Measurements from ENCODE around the gene GIMAP1. TPM values are rescaled to one million over a fixed set of nuclear protein-coding genes. Genes with fewer than 3 reads are reported as not detected.
A peak's percentile ranks its signal among the peaks of the same experiment; 100 is the strongest.

GIMAP1 gene
- total and polyA plus RNA-seq, 8 donors: 0.39 to 2.0 (median 1.1) TPM

DNA sequence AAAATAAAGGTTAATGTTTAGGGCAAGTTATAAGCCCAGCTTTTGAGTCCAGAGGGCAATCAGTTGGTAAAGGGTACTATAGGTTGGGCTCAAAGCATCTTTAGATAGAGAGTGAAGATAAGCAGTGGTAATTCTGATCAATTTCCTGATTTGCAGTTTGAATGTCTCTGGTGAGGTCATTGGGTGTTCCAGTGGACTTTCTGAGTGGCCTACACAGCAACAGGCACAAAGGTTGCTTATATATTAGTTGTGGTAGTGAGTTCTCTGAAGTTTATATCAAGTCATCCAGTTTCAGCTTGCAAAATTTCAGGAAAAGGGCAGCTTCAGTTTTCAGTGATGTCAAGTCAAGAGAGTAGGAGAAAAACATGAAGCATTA is 49.9 kb downstream of the GIMAP1 start:
- H3K9me3 ChIP-seq: no peaks in the 10 kb centered on the region
- no peaks in the 10 kb centered on the region for H3K36me3 ChIP-seq
- no peak for DNase-seq
- FAIRE-seq: no peak
- TF ChIP-seq, protein P1, sequence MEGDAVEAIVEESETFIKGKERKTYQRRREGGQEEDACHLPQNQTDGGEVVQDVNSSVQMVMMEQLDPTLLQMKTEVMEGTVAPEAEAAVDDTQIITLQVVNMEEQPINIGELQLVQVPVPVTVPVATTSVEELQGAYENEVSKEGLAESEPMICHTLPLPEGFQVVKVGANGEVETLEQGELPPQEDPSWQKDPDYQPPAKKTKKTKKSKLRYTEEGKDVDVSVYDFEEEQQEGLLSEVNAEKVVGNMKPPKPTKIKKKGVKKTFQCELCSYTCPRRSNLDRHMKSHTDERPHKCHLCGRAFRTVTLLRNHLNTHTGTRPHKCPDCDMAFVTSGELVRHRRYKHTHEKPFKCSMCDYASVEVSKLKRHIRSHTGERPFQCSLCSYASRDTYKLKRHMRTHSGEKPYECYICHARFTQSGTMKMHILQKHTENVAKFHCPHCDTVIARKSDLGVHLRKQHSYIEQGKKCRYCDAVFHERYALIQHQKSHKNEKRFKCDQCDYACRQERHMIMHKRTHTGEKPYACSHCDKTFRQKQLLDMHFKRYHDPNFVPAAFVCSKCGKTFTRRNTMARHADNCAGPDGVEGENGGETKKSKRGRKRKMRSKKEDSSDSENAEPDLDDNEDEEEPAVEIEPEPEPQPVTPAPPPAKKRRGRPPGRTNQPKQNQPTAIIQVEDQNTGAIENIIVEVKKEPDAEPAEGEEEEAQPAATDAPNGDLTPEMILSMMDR (IDR thresholded peaks at IDR 0.05): no peak
- H3K4me1 ChIP-seq: peaks cover 0 to 4% (median 3%) of the 10 kb centered on the region in 3 donors
- intact Hi-C loops (cut with DNase I): no loop called here
- H3K27me3 ChIP-seq: no peaks in the 10 kb centered on the region
- H3K4me3 ChIP-seq: no peak overlapping the region
- peak in 2 of 4 donors; percentile 63 to 73 for ATAC-seq
- peak overlapping the region in 1 of 4 donors; percentile 9 for H3K27ac ChIP-seq

- DNase-seq: no peak
- Histone ChIP-seq H3K4me1 (peaks cover 0 to 4% (median 3%) of the 10 kb centered on the region in 3 donors), H3K9me3 (no peaks in the 10 kb centered on the region), H3K27me3 (no peaks in the 10 kb centered on the region), H3K4me3 (no peak overlapping the region), H3K27ac (no peak overlapping the region), H3K36me3 (no peaks in the 10 kb centered on the region)
- TF ChIP-seq, protein P1 (IDR thresholded peaks at IDR 0.05): no peak
- FAIRE-seq: no peak
- intact Hi-C loops (cut with DNase I): no loop called here
- 69 to 71% methylated on average over 4 of the region's 4 CpGs for WGBS, 2 donors
- no peak for ATAC-seq
Measured at GRCh38 chr7:150769768-150770167, 53.4 kb downstream of the GIMAP1 start.

Other genes starting within 250 kb of the GIMAP1 start
- 1 to 10 TPM; 1.1 to 5.8 (median 3.9) TPM for gene GIMAP7, start 201.7 kb upstream of the GIMAP1 start, total RNA-seq
- 10 to 100 TPM in 1 of 2 donors, 1 to 10 TPM in 1; 8.4 to 12.3 TPM for gene GIMAP7, start 201.7 kb upstream of the GIMAP1 start, polyA plus RNA-seq
- 10 to 100 TPM in 1 of 6 donors, 1 to 10 TPM in 5; 3.1 to 15.3 (median 4.6) TPM for gene GIMAP4, start 149.2 kb upstream of the GIMAP1 start, total RNA-seq
- 1 to 10 TPM; 6.7 to 7.1 TPM for gene GIMAP4, start 149.2 kb upstream of the GIMAP1 start, polyA plus RNA-seq
- gene GIMAP6, start 84.2 kb upstream of the GIMAP1 start, total RNA-seq: 1 to 10 TPM; 2.2 to 7.7 (median 4.0) TPM
- 1 to 10 TPM; 2.9 to 5.7 TPM for gene GIMAP6, start 84.2 kb upstream of the GIMAP1 start, polyA plus RNA-seq
- gene GIMAP2, start 30.9 kb upstream of the GIMAP1 start, total RNA-seq: 1 to 10 TPM in 3 of 6 donors, under 1 TPM in 3; 0.51 to 6.2 (median 1.3) TPM
- 1 to 10 TPM; 1.7 to 2.3 TPM for gene GIMAP2, start 30.9 kb upstream of the GIMAP1 start, polyA plus RNA-seq
- 1 to 10 TPM in 5 of 6 donors, under 1 TPM in 1; 0.83 to 4.1 (median 2.8) TPM for gene GIMAP5, start 20.8 kb downstream of the GIMAP1 start, total RNA-seq
- gene GIMAP5, start 20.8 kb downstream of the GIMAP1 start, polyA plus RNA-seq: 10 to 100 TPM in 1 of 2 donors, 1 to 10 TPM in 1; 7.6 to 17.3 TPM
- gene TMEM176B, start 83.8 kb downstream of the GIMAP1 start, total RNA-seq: 10 to 100 TPM; 20.9 to 41.2 (median 30.5) TPM
- 10 to 100 TPM; 16.4 to 83.9 TPM for gene TMEM176B, start 83.8 kb downstream of the GIMAP1 start, polyA plus RNA-seq
- gene TMEM176A, start 84.2 kb downstream of the GIMAP1 start, total RNA-seq: 10 to 100 TPM; 13.8 to 27.7 (median 17.7) TPM
- 10 to 100 TPM; 17.4 to 66.9 TPM for gene TMEM176A, start 84.2 kb downstream of the GIMAP1 start, polyA plus RNA-seq
- 1 to 10 TPM in 1 of 6 donors, under 1 TPM in 5; 0.12 to 7.1 (median 0.46) TPM for gene AOC1, start 135.9 kb downstream of the GIMAP1 start, total RNA-seq
- gene AOC1, start 135.9 kb downstream of the GIMAP1 start, polyA plus RNA-seq: under 1 TPM; 0.21 to 0.30 TPM